NCI-H2171 treated with DMSO at 0.1 percent for 48 hours (cell line): ENCODE data around the gene ZFPM1.

Source experiments
- DNase-seq: peaks from one replicate; lab custom pipeline; 2025; lab: John Stamatoyannopoulos, UW

ZFPM1 gene

DNA sequence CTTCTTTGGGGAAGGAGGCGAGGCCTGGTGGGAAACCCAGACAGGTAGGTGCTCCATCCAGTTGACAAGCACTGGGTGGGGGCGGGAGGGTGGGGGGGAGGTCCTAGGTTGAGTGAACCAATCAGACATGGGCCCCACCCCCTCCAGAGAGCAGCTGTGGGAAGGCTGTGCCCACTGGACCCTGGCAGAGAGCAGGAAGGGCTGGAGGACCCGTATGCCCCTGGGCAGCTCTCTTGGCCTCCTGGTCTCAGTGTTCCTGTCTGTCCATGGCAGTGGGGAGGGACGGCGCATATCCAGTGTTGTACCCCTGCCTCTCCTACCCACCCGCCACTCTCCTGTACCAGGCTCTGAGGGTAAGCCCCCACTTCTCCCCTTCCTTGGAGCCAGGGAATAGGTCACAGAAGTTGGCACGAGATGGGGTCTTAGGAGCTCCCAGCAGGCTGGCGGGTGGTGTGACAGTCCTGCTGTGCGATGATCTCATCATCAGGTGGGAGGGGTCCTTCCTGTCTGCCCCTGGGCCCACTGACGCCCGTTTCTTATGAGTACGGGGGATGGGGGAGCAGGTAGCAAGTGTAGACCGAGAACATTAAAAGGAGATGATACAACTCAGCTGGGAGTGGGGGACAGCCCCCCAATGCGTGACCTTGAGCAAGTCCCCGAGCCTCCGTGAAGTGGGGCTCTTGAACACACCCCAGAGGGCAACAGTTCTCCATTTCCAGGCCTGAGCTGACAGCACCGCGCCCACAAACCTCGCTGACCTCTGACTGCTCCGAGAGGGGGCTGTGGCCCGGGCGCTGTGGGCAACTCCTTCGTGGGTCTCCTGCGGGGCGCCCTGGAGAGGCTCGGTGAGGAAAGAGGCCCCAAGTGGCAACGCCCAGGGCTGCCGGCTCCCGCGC is 1.2 kb upstream of the ZFPM1 start:
- no peak for DNase-seq

DNA sequence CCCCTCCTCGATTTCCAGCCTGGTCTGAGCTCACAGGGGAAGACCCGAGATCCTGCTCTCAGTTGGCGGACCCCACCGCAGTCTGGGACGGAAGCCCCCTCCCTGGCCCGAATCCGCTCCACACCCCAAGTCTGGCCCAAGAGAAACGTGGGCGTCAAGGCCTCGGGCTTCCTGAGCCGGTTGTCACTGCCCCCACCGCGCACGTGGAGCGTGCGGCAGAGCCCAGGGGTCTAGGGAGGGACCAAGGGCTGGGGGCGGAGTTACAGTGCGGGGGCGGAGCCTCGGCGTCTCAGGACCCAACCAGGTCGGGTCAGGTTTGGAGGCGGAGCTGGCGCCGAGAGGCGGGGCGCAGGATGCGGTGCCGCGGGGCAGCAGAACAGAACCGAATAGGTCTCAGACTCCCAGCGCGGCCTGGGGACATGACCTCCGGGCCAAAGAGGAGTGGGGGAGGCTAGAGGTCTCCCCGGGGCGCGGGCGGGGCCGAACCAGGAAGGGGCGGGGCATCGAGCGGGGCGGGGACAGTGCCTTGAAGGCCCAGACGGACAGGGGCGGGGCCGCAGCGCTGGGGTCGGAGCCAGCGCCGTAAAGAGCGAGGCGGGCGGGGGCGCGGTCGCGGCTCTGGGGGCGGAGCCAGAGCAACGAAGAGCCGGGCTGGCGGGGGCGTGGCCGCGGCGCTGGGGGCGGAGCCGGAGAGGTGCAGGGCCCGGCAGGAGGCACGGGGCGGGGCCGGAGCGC is 431 bp upstream of the ZFPM1 start:
- peak; percentile 83 for DNase-seq

DNA sequence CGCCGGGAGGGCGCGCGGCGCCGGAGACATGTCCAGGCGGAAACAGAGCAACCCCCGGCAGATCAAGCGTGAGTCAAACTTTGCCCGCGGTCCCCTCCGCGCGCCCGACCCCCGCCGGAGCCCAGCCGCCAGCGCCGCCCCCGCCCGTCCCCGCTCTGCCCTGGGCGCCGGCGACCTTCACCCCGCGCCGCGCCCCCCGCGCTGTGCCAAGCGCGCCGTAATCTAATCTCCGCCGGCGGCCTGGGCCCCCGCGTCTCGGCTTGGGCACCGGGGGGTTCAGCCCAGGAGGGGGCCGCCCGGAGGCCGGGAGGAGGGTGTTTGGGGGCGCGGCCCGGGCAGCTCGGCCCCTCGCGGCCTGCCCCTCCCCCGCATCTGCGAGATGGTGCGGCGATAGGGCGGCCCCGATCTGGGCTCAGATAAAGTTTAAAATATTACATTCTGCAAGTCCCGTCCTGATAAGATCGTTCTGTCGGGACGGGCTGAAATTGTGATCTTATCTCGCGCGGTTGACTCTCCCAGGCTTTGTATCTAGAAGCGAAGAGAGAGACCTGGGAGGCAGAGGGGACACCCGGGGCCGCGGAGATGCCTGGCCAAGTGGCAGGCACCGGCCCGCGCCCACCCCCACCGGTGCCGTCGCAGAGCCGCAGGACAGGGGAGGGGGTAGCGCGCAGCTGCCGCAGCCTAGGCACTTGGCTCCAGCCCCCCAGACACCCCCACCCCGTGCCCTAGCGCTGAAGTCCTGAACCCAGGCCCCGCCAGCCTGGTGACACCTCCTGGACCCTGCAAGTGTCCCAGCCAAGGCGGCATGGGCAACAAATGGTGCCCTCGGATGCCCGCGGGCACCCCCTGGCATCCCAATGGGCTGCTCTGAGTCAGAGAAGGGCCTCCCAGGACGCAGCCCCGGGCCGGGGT is 787 bp downstream of the ZFPM1 start:
- no peak for DNase-seq

DNA sequence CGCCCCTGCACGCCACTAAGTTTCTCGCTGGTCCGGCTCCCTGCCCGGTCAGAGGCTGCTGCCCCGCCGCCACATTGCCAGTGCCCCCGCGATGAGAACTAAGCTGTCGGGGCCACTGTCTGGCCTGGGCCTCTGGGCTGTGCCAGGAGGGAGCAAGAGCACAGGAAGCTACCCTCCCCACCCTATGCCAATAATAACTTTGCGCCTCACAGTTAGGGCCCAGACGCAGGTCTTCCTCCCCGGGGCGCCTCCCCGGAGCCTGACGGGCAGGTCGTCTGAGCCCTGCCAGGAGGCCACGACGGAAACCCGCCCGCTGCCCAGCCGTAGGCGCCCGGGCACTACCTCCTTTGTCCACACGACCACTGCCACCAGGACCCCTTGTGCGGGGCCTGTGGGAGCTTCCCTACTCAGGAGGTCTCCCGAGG is 1.5 kb downstream of the ZFPM1 start:
- DNase-seq = no peak

DNA sequence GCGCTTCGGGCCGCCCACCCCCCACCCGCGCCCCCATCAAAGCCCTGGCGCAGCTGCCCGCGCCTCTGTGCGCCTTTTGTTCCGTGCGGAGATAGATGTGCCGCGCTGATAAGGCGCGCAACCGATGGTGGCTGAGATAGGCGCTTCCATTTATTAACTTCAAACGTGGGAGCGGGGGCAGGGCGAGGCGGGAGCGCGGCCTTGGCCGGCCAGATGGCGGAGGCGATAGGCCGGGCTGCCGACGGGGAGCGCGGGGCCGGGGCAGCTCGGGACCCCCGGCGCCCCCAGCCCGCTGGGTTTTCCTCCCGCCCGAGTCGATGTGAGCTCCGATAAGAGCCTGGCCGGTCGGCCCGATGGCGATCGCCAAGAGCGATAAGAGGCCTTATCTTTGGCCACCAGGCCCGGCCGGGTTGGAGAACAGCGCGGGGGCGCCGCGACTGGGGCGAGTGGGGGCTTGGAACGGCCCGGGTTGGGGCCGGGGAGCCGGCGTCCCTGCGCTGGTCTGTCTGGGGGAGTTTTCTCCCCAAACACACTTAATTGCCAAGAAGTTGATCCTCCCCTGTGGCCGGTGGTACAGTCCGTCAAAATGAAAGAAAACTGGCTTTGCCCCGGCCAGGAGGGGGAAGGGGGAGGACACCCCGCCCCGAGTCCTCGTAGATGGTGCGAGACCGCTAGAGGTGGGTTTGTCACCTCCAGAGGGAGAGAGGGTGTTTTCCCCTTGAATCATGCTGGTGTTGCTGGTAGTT is 2.7 kb downstream of the ZFPM1 start:
- DNase-seq = peak; percentile 65

DNA sequence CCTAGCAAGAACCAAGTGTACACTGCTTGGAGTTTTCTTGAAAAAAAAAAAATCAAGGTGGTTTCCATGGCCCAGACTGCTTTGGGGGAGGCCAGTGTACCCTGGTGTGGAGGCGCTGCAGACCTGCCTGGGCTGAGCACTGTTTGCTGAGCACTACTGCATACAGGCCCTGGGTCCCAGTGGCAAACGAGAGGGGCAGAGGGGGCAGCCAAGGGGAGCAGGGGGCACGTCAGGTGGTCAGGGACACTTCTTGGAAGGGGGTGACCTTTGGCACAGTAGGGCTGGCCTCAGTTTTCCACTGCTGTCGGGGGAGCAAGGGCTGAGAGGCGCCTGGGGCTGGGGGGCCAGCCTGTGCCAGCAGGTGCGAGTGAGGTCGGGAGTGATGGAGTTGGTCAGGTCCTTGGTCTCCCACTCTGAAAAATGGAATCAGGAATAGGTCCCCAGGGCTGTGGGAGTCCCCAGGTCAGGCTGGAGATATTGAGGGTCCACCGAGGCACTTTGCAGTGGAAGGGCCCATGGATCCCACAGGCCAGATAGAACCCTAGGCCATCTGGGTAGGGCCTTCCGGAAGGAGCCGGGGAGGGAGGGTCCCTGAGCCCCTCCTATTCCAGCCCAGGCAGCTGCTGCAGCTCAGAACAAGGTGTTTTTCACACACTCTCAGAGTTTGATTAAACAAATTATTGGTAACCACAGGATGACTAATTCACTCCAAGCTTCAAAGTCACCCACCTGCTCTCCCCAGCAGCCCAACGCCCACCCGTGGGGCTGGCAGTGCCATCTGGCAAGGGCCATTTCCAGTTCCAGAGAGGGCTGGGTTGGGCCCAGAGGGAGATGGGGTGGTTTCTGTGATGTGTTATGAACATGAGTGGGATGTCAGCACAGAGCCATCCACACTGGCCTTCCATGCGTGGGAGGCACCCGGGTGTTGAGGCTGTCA is 3.5 kb downstream of the ZFPM1 start:
- peak; percentile 48 for DNase-seq

GRCh38 chr16:88458039-88458772 is 5.1 kb downstream of the ZFPM1 start:
- no peak for DNase-seq

- no peak for DNase-seq
Observed at GRCh38 chr16:88458773-88459235, 5.7 kb downstream of the ZFPM1 start.

DNA sequence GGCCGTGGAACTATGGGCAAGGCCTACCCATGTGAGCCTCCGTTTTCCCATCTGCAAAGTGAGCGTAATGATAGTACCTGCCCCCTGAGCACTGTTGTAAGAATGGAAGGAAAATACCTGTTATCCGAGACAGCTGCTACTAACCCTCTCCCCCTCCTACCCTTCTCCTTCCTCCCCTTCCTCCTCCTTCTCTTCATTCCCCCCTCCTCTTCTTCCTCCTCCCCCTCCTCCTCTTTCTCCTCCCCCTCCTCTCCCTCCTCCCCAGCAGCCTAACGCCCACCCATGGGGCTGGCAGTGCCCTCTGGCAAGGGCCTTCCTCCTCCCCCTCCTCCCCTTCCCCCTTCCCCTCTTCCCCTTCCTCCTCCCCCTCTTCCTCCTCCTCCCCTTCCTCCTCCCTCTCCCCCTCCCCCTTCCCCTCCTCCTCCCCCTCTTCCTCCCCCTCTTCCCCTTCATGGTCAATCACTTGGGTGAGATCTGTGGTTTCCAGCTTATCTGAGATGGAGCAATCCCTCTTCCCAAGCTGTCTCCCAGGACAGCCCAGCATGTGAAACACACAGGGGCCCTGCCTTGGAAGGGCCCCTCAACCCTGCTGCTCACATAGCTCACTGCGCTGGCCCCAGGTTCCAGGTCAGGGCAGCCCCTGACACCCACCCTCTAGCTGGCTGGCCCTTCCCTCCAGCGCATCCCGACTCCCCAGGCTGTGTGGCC is 6.4 kb downstream of the ZFPM1 start:
- no peak for DNase-seq

DNA sequence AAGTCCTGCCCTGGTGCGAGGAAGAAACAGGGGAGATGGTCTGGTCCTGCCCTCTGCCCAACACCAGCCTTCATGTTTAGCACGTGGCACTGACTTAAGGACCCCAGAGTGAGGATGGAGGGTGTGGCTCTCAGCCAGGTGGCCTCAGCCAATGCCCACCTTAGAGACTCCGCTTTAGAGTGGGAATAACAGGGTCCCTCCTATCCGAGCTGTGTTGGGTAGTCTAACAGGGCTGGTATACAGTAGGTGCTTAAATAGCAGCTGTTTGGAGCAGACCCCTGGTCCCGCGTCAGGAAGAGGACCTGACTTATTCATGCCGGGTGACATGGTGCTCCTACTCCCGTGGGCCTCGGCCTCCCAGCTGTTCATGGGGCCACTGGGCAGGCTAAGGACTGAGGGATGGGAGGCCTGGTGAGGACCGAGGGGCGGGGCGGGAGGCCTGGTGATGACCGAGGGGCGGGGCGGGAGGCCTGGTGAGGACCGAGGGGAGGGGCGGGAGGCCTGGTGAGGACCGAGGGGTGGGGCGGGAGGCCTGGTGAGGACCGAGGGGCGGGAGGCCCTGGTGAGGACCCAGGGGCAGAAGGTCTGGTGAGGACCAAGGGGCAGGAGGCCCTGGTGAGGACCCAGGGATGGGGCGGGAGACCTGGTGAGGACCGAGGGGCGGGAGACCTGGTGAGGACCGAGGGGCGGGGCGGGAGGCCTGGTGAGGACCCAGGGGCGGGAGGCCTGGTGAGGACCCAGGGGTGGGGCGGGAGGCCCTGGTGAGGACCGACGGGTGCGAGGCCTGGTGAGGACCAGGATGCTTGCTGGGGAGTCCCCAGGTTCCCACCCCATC is 7.6 kb downstream of the ZFPM1 start:
- DNase-seq = no peak

- no peak for DNase-seq
Observed at GRCh38 chr16:88461331-88462269, 8.5 kb downstream of the ZFPM1 start.

DNA sequence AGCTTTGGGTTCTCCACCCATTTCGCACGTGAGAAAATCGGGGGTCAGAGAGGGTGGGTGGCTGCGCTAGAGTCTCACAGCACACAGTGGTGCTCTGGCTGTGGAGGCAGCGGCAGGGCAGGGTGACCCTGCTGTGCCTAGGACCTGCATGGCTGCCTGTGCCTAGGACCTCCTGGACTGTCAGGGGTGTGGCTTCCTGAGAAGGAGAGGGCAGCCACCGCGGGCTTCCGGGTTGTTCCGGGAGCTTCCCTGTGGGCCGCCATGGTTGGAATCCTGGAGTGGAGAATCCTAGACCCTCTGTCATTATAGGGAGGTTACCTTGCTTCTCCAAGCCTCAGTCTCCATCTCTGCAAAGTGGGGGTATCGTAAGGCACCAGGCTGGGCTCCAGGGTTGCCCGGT is 9.3 kb downstream of the ZFPM1 start:
- no peak for DNase-seq

DNA sequence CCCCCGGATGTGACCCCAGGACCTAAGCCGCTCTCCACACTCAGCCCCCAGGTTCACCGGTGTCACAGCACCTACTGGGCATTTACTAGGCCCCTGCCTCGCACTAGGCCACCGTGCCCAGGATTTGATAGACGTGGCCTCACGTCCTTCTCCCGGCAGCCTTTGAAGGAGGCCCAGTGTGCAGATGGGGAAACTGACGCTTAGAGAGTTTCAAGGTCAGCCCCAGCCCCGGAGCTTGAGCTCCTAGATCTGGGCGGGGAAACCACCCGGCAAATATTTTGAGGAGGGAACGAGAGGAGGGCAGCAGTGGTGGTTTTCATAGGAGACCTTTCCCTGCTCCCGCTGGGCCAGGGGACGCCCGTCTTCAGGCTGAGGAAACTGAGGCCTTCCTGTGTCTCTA is 10.3 kb downstream of the ZFPM1 start:
- no peak for DNase-seq

GRCh38 chr16:88464447-88465318 is 11.6 kb downstream of the ZFPM1 start:
- no peak for DNase-seq

DNA sequence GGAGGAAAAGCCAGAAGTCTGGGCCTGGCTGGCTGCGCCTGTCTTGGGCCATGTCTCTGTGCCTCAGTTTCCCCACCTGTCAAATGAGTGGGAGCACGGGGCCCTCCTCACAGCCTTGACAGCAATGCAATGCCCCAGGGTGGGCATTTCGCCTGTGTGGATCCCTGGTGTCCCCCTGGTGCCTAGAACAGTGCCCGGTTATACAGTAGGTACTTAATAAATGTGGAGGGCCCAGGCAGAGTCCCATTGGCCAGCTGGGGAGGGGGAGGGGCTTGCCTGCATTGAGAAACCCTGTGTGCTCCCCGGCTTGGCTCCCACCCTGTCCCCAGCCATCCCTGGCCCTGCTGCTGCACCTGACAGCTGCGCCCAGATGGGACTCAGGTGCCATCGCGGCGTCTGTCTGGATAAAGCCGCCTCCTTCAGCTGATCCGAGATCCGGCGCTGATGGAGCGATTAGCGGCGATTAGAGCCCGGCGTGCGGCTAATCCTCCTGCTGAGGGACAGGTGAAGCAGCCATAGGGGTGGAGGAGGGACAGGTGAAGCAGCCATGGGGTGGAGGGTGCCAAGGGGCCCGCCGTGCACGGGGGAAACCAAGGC is 12.4 kb downstream of the ZFPM1 start:
- DNase-seq = peak; percentile 76
